Keratinocyte (primary cell): ENCODE results near the gene DCBLD2.

Experiments
- CTCF ChIP-seq, 3 experiments: IDR thresholded peaks in 1 of 3; conservative IDR thresholded peaks in 1 of 3; optimal IDR thresholded peaks in 1 of 3; 2 replicates in 2 of 3; 3 replicates in 1 of 3; pipeline versions ENCODE3 to v1.5.1; 2011; ENCODE audit warnings: low read length in 3 of 3, mild to moderate bottlenecking in 3 of 3, moderate library complexity in 2 of 3, control low read depth in 1 of 3, inconsistent platforms in 1 of 3; ENCODE audit not compliant: insufficient read depth in 2 of 3; ENCODE audit errors: extremely low read depth in 1 of 3
- EZH2 ChIP-seq: IDR thresholded peaks from one replicate; pipeline ENCODE4 v1.6.1; 2012; ENCODE audit warnings: inconsistent platforms, mild to moderate bottlenecking, low read length, moderate library complexity

- TF ChIP-seq CTCF (optimal IDR thresholded peaks at IDR 0.05 in 1 of 3, IDR thresholded peaks at IDR 0.05 in 1 of 3, conservative IDR thresholded peaks at IDR 0.05 in 1 of 3; ENCODE audit: extremely low read depth in 1 of 3, insufficient read depth in 2 of 3, low read length in 3 of 3) = no peak
- TF ChIP-seq EZH2 = no peak
Measured at GRCh38 chr3:98890181-98890835, 11.2 kb downstream of the DCBLD2 start.
